ENCODE data around the gene ZNF677. TPM values are rescaled to one million over a fixed set of nuclear protein-coding genes. Genes with fewer than 3 reads are reported as not detected.

The ZNF677 gene
- total RNA-seq: 22.5 and 26.7 TPM in 2 replicates

GRCh38 chr19:53254411-53255341 is at the start of gene ZNF677:
Gene ZNF677 (minus strand): TSS chr19:53254873. CDS start chr19:53251550, 3,323 bp downstream.

GRCh38 chr19:53267623-53268022 is 12.9 kb upstream of the ZNF677 start, which contains the start of gene VN1R4:
Gene VN1R4 (minus strand): TSS chr19:53267723. CDS start chr19:53267665, 58 bp downstream.

GRCh38 chr19:53257715-53258342 is 3.2 kb upstream of the ZNF677 start, which contains the start of gene VN1R2:
Gene VN1R2 (plus strand): TSS chr19:53258292. CDS start chr19:53258376, 84 bp downstream.

GRCh38 chr19:53192771-53193534 is 61.7 kb downstream of the ZNF677 start, which contains the start of gene ZNF665:
Gene ZNF665 (minus strand): TSS chr19:53193358. CDS start chr19:53182898, 10,460 bp downstream.

Other genes starting within 250 kb of the ZNF677 start
- not detected in 2 replicates for gene ERVV-1, start 241.0 kb downstream of the ZNF677 start, total RNA-seq
- gene ERVV-2, start 210.1 kb downstream of the ZNF677 start, total RNA-seq: not detected in 2 replicates
- 32.8 and 32.9 TPM in 2 replicates for gene ZNF160, start 151.5 kb downstream of the ZNF677 start, total RNA-seq
- 2.7 and 7.0 TPM in 2 replicates for gene ZNF415, start 122.0 kb downstream of the ZNF677 start, total RNA-seq
- 6.6 and 8.0 TPM in 2 replicates for gene ZNF347, start 95.8 kb downstream of the ZNF677 start, total RNA-seq
- 2.6 and 3.1 TPM in 2 replicates for gene ZNF665, start 61.5 kb downstream of the ZNF677 start, total RNA-seq
- gene VN1R2, start 3.4 kb upstream of the ZNF677 start, total RNA-seq: not detected in 2 replicates
- not detected in 2 replicates for gene VN1R4, start 12.8 kb upstream of the ZNF677 start, total RNA-seq
- gene ZNF845, start 78.9 kb upstream of the ZNF677 start, total RNA-seq: 5.0 and 8.3 TPM in 2 replicates
- gene ZNF525, start 110.8 kb upstream of the ZNF677 start, total RNA-seq: 3.1 and 11.6 TPM in 2 replicates
- gene ZNF765, start 140.3 kb upstream of the ZNF677 start, total RNA-seq: 7.4 and 13.0 TPM in 2 replicates
- gene ZNF761, start 177.1 kb upstream of the ZNF677 start, total RNA-seq: 10.1 and 11.0 TPM in 2 replicates
- 2.0 and 2.2 TPM in 2 replicates for gene ZNF813, start 212.9 kb upstream of the ZNF677 start, total RNA-seq